ENCODE results near the gene EEFSEC.

DNA sequence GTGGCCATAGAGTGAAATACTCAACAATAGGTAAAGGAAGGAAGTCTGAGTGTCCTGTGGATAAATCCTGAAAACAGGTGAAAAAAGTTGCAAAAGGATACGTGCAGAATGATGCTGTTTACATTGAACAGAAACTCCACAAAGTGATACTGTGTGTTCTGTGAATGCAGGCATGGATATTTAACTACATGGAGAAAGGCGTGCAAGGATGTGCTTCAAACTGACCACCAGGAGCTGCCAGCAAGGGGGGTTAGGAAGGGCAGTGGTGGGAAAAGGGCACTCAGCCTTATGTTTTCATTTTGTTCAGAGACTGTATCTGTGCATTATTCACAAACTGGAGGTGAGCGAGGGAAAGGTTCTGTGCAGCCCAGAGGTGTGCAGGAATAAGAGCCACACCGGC is 266.0 kb downstream of the EEFSEC start:
- TF ChIP-seq, protein P1, sequence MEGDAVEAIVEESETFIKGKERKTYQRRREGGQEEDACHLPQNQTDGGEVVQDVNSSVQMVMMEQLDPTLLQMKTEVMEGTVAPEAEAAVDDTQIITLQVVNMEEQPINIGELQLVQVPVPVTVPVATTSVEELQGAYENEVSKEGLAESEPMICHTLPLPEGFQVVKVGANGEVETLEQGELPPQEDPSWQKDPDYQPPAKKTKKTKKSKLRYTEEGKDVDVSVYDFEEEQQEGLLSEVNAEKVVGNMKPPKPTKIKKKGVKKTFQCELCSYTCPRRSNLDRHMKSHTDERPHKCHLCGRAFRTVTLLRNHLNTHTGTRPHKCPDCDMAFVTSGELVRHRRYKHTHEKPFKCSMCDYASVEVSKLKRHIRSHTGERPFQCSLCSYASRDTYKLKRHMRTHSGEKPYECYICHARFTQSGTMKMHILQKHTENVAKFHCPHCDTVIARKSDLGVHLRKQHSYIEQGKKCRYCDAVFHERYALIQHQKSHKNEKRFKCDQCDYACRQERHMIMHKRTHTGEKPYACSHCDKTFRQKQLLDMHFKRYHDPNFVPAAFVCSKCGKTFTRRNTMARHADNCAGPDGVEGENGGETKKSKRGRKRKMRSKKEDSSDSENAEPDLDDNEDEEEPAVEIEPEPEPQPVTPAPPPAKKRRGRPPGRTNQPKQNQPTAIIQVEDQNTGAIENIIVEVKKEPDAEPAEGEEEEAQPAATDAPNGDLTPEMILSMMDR (conservative IDR thresholded peaks at IDR 0.05; ENCODE audit: low read depth in 2 of 2): no peak
- TF ChIP-seq JUNB (IDR thresholded peaks at IDR 0.05; ENCODE audit: unreplicated experiment) (no peak), EZH2phosphoT487 (IDR thresholded peaks at IDR 0.05; ENCODE audit: unreplicated experiment) (no peak), EZH2 (IDR thresholded peaks at IDR 0.05; ENCODE audit: low read depth, unreplicated experiment) (no peak), POLR2AphosphoS5 (IDR thresholded peaks at IDR 0.05; ENCODE audit: low read depth) (no peak)
- TF ChIP-seq, protein P2, sequence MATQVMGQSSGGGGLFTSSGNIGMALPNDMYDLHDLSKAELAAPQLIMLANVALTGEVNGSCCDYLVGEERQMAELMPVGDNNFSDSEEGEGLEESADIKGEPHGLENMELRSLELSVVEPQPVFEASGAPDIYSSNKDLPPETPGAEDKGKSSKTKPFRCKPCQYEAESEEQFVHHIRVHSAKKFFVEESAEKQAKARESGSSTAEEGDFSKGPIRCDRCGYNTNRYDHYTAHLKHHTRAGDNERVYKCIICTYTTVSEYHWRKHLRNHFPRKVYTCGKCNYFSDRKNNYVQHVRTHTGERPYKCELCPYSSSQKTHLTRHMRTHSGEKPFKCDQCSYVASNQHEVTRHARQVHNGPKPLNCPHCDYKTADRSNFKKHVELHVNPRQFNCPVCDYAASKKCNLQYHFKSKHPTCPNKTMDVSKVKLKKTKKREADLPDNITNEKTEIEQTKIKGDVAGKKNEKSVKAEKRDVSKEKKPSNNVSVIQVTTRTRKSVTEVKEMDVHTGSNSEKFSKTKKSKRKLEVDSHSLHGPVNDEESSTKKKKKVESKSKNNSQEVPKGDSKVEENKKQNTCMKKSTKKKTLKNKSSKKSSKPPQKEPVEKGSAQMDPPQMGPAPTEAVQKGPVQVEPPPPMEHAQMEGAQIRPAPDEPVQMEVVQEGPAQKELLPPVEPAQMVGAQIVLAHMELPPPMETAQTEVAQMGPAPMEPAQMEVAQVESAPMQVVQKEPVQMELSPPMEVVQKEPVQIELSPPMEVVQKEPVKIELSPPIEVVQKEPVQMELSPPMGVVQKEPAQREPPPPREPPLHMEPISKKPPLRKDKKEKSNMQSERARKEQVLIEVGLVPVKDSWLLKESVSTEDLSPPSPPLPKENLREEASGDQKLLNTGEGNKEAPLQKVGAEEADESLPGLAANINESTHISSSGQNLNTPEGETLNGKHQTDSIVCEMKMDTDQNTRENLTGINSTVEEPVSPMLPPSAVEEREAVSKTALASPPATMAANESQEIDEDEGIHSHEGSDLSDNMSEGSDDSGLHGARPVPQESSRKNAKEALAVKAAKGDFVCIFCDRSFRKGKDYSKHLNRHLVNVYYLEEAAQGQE (IDR thresholded peaks at IDR 0.05; ENCODE audit: unreplicated experiment): no peak
